ENCODE data around the gene PGLYRP1.

Gene PGLYRP1

GRCh38 chr19:46033401-46033800 is 10.5 kb upstream of the PGLYRP1 start:
- DNase-seq (ENCODE audit: low read depth): no peak
- TF ChIP-seq, protein P1, sequence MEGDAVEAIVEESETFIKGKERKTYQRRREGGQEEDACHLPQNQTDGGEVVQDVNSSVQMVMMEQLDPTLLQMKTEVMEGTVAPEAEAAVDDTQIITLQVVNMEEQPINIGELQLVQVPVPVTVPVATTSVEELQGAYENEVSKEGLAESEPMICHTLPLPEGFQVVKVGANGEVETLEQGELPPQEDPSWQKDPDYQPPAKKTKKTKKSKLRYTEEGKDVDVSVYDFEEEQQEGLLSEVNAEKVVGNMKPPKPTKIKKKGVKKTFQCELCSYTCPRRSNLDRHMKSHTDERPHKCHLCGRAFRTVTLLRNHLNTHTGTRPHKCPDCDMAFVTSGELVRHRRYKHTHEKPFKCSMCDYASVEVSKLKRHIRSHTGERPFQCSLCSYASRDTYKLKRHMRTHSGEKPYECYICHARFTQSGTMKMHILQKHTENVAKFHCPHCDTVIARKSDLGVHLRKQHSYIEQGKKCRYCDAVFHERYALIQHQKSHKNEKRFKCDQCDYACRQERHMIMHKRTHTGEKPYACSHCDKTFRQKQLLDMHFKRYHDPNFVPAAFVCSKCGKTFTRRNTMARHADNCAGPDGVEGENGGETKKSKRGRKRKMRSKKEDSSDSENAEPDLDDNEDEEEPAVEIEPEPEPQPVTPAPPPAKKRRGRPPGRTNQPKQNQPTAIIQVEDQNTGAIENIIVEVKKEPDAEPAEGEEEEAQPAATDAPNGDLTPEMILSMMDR (IDR thresholded peaks at IDR 0.05; ENCODE audit: low read depth, low read length, missing control alignments): no peak

GRCh38 chr19:46032597-46033025 is 9.8 kb upstream of the PGLYRP1 start:
- no peak for DNase-seq (ENCODE audit: low read depth)
- in situ Hi-C loops (cut with HindIII; ENCODE audit: low sequenced_read_pairs): no loop called here
- H3K4me3 ChIP-seq (ENCODE audit: low read depth, low read length): no peak overlapping the region
- TF ChIP-seq, protein P1 (IDR thresholded peaks at IDR 0.05; ENCODE audit: low read depth, low read length, missing control alignments): no peak

More at GRCh38 chr19:46033401-46033800, 10.5 kb upstream of the PGLYRP1 start:
- in situ Hi-C loops (cut with HindIII; ENCODE audit: low sequenced_read_pairs): no loop called here
- no peak overlapping the region for H3K4me3 ChIP-seq (ENCODE audit: low read depth, low read length)

DNA sequence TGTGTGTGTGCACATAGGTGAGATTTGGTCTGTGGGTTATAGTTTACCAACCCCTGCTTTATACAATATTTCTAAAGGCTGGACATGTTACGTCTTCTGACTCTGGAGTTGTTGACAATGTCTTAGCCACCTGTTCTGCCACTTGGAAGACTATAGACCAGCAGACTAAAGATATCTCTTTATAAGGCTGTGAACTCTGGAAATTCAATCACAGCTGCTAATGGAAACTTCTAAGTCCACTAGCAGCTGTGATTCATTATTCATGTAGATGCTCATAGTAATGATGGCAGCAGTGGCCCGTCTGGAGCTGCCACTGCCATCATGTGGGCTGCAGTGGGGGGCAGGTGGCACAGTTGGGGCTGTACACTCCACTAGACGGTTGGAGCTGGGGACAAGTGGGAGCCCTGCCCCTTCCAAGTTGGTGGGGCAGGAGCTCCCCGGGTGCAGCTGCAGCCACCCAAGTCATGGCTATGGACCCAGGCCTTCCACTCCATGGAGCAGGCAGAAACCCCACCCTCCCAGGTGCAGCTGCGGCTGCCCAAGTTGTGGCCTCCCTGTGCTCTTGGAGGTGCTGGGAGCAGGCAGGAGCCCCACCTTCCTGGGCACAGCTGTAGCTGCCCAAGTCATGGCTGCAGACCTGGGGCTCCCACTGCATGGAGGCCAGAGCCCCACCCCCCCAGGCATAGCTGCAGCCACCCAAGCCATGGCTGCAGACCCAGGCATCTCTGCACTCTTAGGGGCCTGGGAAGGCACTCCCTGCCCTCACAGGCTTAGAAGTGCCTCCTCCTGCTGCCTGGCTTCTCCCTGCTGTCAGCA is 9.1 kb upstream of the PGLYRP1 start:
- TF ChIP-seq, protein P1 (IDR thresholded peaks at IDR 0.05; ENCODE audit: low read depth, low read length, missing control alignments): no peak
- no peak overlapping the region for H3K4me3 ChIP-seq (ENCODE audit: low read depth, low read length)
- no peak for DNase-seq (ENCODE audit: low read depth)
- in situ Hi-C loops (cut with HindIII; ENCODE audit: low sequenced_read_pairs): no loop called here

- TF ChIP-seq, protein P1 (IDR thresholded peaks at IDR 0.05; ENCODE audit: low read depth, low read length, missing control alignments): no peak
- H3K4me3 ChIP-seq (ENCODE audit: low read depth, low read length): no peak overlapping the region
- no peak for DNase-seq (ENCODE audit: low read depth)
- in situ Hi-C loops (cut with HindIII; ENCODE audit: low sequenced_read_pairs): no loop called here
Measured at GRCh38 chr19:46030812-46031550, 8.1 kb upstream of the PGLYRP1 start.

DNA sequence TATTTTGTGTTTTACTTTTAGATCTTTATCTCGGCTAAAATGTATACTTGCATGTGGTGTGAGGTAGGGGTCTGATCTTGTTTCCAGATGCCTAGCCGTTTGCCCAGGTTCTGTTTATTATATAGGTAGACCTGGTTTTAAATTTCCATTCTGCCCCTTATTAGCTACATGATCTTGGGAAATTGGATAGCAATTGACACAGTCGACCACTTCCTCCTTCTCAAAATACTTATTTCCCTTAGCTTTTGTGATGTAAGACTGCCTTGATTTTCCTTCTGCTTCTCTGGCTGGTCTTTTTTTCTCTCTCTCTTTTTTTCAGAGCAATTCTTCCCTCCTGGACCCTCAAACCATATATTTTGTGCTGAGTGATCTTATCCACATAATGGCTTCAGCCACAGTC is 3.0 kb upstream of the PGLYRP1 start:
- no peak overlapping the region for H3K4me3 ChIP-seq (ENCODE audit: low read depth, low read length)
- in situ Hi-C loops (cut with HindIII; ENCODE audit: low sequenced_read_pairs): no loop called here
- DNase-seq (ENCODE audit: low read depth): no peak
- TF ChIP-seq, protein P1 (IDR thresholded peaks at IDR 0.05; ENCODE audit: low read depth, low read length, missing control alignments): no peak

GRCh38 chr19:46023311-46023779 is 492 bp upstream of the PGLYRP1 start:
- TF ChIP-seq, protein P1 (IDR thresholded peaks at IDR 0.05; ENCODE audit: low read depth, low read length, missing control alignments): no peak
- no peak overlapping the region for H3K4me3 ChIP-seq (ENCODE audit: low read depth, low read length)
- in situ Hi-C loops (cut with HindIII; ENCODE audit: low sequenced_read_pairs): no loop called here
- no peak for DNase-seq (ENCODE audit: low read depth)

Data from astrocyte of the cerebellum (primary cell).